GM18526 (cell line): Measurements from ENCODE around the gene CAMKMT.

ENCODE experiments used
- POLR2A ChIP-seq: IDR thresholded peaks from 3 replicates; pipeline ENCODE4 v1.6.1; 2011; ENCODE audit not compliant: insufficient read length; ENCODE audit errors: extremely low read depth

Gene CAMKMT

GRCh38 chr2:44686561-44686960, 324.8 kb downstream of the CAMKMT start:
- no peak for TF ChIP-seq POLR2A

DNA sequence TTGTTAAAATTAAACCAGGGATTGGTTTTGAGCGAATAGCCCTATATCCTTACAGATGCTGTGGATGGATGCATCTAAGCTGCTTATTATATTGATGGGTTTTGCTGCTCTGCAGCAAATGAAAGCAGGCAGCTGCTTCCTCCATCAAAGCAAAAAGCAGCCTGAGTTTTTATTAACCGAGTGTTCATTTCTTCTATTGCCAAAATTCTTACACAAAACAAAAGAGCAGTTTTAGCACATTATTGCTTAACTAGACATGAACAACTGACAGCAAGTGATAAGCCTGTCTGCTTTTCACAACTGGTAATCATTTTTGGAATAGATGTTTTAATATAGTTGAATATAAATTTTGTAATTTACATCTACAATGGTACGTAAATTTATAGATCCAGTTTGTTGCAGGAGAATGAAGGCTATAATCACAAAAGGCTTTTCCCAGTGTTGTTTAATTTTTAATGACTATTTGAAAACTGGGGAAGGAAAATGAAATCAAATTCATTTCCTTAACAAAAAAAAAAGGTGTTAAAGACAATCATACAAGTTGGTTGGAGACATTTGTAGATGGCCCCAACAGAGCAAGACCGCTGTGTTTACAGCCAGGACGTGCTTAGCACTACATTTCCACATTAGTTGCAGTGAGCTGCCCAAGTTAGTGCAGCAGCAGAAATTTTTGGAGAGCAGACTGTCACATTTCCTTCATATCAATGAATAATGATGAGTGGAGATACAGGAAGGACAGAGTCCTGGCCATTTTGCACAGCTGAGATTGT, 326.1 kb downstream of the CAMKMT start:
- no peak for TF ChIP-seq POLR2A

DNA sequence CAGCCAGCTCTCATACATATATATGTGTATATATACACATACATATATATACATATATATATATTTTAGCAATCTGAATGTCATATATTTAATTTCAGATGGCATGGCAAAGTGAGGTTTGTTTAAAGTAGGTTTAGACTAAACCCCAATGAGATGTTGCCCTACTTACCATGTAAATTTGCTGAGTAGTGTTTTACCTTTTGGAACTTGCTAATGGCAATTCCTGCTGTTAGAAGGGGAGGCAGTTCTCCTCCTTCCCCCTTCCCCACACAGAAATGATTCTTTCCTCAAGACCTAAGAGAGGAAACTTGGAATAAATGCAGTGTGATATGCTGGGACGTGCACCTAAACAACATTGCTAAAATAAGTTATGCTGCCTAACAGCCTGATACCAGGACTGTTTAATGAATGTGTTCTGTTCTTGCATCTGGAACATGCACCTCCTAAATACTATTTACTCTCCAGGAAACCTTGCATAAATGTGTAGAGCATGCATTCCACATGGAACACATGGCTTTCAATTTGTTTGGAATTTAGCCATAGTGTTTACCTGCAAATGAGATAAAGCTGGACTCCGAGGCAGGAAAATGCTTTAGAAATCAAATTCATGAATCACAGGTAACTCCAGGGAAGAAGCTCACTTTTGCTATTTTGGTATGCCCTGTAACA, 326.8 kb downstream of the CAMKMT start:
- no peak for TF ChIP-seq POLR2A

GRCh38 chr2:44689516-44689915, 327.8 kb downstream of the CAMKMT start:
- no peak for TF ChIP-seq POLR2A

DNA sequence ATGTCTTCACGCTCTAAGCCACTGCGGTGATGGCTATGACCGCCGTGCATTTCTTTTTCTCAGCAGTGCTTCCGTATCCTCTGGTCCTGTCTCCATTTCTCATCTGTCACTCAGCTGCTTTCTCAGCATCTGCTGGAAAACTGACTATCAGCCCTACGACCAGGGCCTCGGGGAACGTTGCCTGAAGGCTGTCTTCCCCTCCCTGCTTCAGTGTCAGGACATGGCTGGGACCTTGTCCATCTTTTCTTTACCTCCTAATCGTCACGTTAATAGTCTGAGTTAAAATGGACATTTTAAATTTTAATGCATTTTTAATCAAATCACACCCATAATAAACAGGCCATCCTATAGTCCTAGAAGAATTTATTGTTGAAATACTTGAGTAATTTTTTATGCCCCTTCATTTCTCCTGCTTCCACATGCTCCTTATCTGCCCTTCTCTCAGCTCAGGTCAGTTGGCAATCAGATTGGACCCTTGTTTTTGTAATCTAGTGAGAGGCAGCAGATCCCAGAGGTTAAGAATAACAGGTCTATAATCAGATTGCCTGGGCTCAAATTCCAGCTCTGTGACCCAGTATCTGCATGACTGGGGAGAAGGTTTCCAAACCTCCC, 329.5 kb downstream of the CAMKMT start:
- no peak for TF ChIP-seq POLR2A

DNA sequence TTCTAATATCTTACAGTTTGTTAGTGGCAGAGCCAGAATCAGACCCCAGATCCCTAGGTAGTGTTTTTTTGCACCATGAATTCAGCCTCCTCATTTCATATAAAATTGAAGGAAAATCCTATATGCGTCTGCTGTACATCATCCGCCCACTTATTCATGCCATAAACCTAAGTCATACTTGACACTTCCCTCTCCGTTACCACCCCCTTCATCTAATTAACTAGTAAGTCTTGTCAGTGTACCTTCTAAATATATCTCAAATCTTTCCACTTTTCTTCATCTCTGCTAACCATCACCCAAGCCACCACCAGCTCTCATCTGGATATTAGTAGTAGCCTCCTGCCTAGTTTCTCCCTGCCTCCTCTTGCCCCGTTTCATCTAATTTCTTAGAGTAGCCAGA, 331.1 kb downstream of the CAMKMT start:
- TF ChIP-seq POLR2A, result no peak

- TF ChIP-seq POLR2A, result no peak
Measured at GRCh38 chr2:44700824-44701223, 339.1 kb downstream of the CAMKMT start.

- no peak for TF ChIP-seq POLR2A
Measured at GRCh38 chr2:44705356-44705755, 343.6 kb downstream of the CAMKMT start.

DNA sequence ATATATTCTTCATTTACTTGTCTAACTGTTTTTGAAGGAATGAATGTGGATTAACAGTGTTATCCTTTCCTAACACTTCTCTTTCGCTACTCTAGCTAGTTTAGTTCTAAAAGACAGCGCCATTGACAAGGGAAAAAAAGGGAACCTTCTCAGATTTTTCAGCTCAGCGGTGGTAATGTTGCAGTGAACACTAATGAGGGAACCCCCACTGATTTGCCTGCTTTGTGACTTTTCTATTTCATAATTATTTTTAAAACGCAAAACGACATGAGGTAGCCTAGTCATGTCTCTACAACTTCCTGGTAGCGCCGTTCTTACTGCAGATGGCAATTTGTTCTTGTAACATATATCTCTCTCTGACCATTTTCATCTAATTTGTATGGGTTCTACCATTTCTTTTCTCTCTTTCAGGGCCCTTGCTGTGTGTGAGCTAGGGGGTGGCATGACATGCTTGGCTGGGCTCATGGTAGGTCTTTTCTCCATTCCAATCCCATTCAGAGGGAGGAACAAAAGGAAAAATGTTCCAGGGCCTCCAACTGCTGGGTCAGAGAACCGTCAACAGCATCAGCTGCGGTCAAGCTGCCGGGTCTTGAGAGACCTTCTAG, 344.2 kb downstream of the CAMKMT start:
- no peak for TF ChIP-seq POLR2A

DNA sequence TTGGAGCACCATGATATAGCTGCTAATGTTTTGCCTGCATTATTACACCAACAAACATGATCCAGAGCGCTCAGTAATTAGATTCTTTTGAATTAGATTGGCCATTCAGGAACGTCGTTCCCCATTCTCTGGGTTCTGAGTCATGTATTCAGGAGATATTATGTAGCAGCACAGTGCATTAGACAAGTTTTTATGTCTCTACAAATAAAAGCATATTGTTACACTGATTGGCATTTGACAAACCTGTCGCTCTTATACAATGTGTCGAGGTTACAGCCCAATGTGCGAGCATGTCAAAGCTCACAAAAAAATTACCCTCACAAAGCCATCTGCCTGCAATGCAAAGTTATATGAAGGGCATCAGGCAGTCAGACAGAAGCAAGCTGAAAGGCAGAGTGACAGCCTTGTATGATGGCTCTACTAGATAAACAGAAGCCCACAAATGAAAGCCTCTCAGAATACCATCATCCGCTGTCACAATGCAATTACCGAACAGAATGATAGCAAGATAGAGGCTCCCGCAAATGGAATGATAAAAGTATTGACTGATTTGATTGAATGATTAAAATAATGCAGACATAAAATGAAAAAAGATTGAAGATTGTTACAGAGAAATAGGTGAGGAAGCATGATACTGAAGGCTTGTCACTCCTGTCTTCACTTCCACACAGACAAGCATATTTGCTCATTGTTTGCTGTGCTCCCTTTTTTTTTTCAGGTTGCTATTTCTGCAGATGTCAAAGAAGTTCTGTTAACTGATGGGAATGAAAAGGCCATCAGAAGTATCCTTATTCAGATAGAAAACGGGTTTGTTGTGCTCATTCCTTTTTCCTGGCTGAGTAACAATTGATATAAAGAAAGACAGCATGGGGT, 345.2 kb downstream of the CAMKMT start:
- no peak for TF ChIP-seq POLR2A

DNA sequence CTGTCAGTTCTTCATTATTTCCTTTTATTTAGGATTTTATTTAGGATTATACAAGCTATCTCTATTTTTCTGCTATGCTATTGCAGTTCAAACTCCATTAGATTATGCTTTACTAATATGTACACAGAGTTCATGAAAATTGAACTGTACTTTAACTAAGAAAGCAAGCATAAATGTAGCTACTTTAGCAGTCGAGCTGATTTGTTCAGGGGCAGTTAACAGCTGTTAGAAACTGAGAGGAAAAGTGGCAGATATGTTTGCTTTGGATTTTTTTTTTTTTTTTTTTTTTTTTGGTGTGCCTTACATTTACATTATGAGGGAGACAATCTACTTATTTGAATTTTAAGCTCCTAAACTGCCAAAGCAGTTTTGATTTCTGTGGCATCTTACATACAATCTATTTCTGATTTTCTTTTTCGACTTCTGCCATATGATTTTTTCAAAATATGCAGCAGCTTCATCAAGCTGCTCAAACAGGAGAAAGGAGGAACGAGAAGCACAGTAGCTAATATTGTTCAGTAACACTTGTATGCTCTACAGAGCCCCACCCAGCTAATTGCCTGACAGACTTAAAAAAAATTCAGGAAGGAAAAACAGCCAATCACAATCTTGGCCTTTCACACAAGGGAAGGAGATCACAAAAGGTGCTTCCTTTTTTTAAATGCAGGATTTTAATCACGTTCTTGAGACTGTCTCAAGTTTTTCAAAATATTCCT, 346.4 kb downstream of the CAMKMT start:
- TF ChIP-seq POLR2A, result no peak

DNA sequence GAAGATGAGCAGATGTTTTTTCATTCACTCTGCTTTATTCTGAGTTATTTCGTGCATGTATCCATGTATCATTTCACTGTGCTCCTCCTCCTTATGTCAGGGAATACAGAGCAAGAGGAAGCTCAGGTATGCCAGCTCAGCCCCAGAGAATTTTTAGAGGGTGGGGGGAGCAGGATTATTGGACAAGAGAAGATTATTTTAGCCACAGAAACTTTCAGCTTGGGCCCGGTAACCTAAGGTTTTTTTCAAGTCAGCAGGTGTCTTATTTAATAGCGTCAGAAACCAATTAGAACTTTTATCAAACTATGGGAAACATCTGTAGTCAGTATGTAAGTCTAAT, 346.9 kb downstream of the CAMKMT start:
- TF ChIP-seq POLR2A, result no peak

GRCh38 chr2:44713170-44713569, 351.4 kb downstream of the CAMKMT start:
- TF ChIP-seq POLR2A, result no peak

GRCh38 chr2:44715671-44716081, 353.9 kb downstream of the CAMKMT start:
- no peak for TF ChIP-seq POLR2A
